NCI-H1092 (cell line): ENCODE results near the gene ARHGAP25.

Source experiments
- DNase-seq: peaks from one replicate; lab custom pipeline; 2025; lab: John Stamatoyannopoulos, UW

Gene ARHGAP25

GRCh38 chr2:68832233-68832869 is 97.7 kb downstream of the ARHGAP25 start:
- DNase-seq, result no peak

- no peak for DNase-seq
Measured at GRCh38 chr2:68833162-68833561, 98.6 kb downstream of the ARHGAP25 start.

GRCh38 chr2:68834737-68835376 is 100.2 kb downstream of the ARHGAP25 start:
- DNase-seq, result no peak

- no peak for DNase-seq
Measured at GRCh38 chr2:68835621-68836020, 101.0 kb downstream of the ARHGAP25 start.

- no peak for DNase-seq
Measured at GRCh38 chr2:68837164-68837860, 102.7 kb downstream of the ARHGAP25 start.

- DNase-seq, result no peak
Measured at GRCh38 chr2:68837861-68838341, 103.3 kb downstream of the ARHGAP25 start.

GRCh38 chr2:68838641-68839040 is 104.0 kb downstream of the ARHGAP25 start:
- DNase-seq, result no peak

- no peak for DNase-seq
Measured at GRCh38 chr2:68839260-68839833, 104.7 kb downstream of the ARHGAP25 start.

GRCh38 chr2:68845043-68845442 is 110.4 kb downstream of the ARHGAP25 start:
- no peak for DNase-seq

- no peak for DNase-seq
Measured at GRCh38 chr2:68846091-68846490, 111.5 kb downstream of the ARHGAP25 start.

- no peak for DNase-seq
Measured at GRCh38 chr2:68847751-68848150, 113.1 kb downstream of the ARHGAP25 start.

GRCh38 chr2:68849579-68850030 is 115.0 kb downstream of the ARHGAP25 start:
- no peak for DNase-seq

GRCh38 chr2:68850524-68850923 is 115.9 kb downstream of the ARHGAP25 start:
- DNase-seq, result no peak

GRCh38 chr2:68853035-68853434 is 118.4 kb downstream of the ARHGAP25 start:
- no peak for DNase-seq

GRCh38 chr2:68853915-68854314 is 119.3 kb downstream of the ARHGAP25 start:
- no peak for DNase-seq

GRCh38 chr2:68854476-68854875 is 119.9 kb downstream of the ARHGAP25 start:
- DNase-seq, result no peak

- DNase-seq, result no peak
Measured at GRCh38 chr2:68855550-68855949, 120.9 kb downstream of the ARHGAP25 start.

- no peak for DNase-seq
Measured at GRCh38 chr2:68857202-68857845, 122.7 kb downstream of the ARHGAP25 start.

- DNase-seq, result no peak
Measured at GRCh38 chr2:68857855-68858456, 123.3 kb downstream of the ARHGAP25 start.

GRCh38 chr2:68860111-68860510 is 125.5 kb downstream of the ARHGAP25 start:
- no peak for DNase-seq

GRCh38 chr2:68861330-68861729 is 126.7 kb downstream of the ARHGAP25 start:
- DNase-seq, result no peak

- no peak for DNase-seq
Measured at GRCh38 chr2:68862889-68863288, 128.3 kb downstream of the ARHGAP25 start.
